Fibroblast of lung (primary cell): Measurements from ENCODE around the gene MEX3A. TPM values are rescaled to one million over a fixed set of nuclear protein-coding genes. Genes with fewer than 3 reads are reported as not detected.

Source experiments
- DNase-seq, 2 donors: peaks; one replicate each; pipeline versions ENCODE4 v3.0.0 to v3.0.0-alpha.2; 2010; ENCODE audit warnings: low read depth in 2 of 2
- H2AFZ ChIP-seq: 2 replicates; pipeline ENCODE4 v1.5.1; 2012; ENCODE audit warnings: low read length, control low read depth, inconsistent platforms
- H3K27ac ChIP-seq: 2 replicates; pipeline ENCODE4 v1.5.1; 2011; ENCODE audit warnings: low read length, control low read depth; ENCODE audit not compliant: insufficient read depth
- H3K27me3 ChIP-seq: 2 replicates; pipeline ENCODE4 v1.5.1; 2011; ENCODE audit warnings: mild to moderate bottlenecking, low read length; ENCODE audit not compliant: control insufficient read depth, insufficient read depth
- H3K36me3 ChIP-seq: 2 replicates; pipeline ENCODE4 v1.5.1; 2011; ENCODE audit warnings: low read length; ENCODE audit not compliant: control insufficient read depth, insufficient read depth
- H3K4me1 ChIP-seq: 2 replicates; pipeline ENCODE4 v1.5.1; 2011; ENCODE audit warnings: low read length; ENCODE audit not compliant: control insufficient read depth, insufficient read depth; ENCODE audit errors: extremely low read depth
- H3K4me2 ChIP-seq: 2 replicates; pipeline ENCODE4 v1.5.1; 2011; ENCODE audit warnings: low read length, control low read depth; ENCODE audit not compliant: insufficient read depth; ENCODE audit errors: extremely low read depth
- H3K4me3 ChIP-seq, 4 experiments: fragments of 200-600 bp in 1 of 4; sonication (generic) in 1 of 4; replicated peaks in 1 of 4; 2 replicates each; pipeline ENCODE4 v1.5.1; 2011 to 2016; ENCODE audit warnings: low read length in 4 of 4, low read depth in 3 of 4, mild to moderate bottlenecking in 3 of 4, control low read depth in 2 of 4, inconsistent platforms in 1 of 4, mixed read lengths in 1 of 4; ENCODE audit not compliant: insufficient read depth in 1 of 4; ENCODE audit errors: control extremely low read depth in 1 of 4
- H3K79me2 ChIP-seq: 2 replicates; pipeline ENCODE4 v1.5.1; 2012; ENCODE audit warnings: mild to moderate bottlenecking, low read length, inconsistent platforms; ENCODE audit not compliant: control insufficient read depth, insufficient read depth
- H3K9ac ChIP-seq: 2 replicates; pipeline ENCODE4 v1.5.1; 2011; ENCODE audit warnings: mild to moderate bottlenecking, low read length, control low read depth; ENCODE audit not compliant: insufficient read depth
- H3K9me3 ChIP-seq: 2 replicates; pipeline ENCODE4 v1.5.1; 2012; ENCODE audit warnings: low read depth, low read length; ENCODE audit not compliant: control insufficient read depth, insufficient read depth
- H4K20me1 ChIP-seq: 2 replicates; pipeline ENCODE4 v1.5.1; 2011; ENCODE audit warnings: low read length; ENCODE audit not compliant: control insufficient read depth, insufficient read depth; ENCODE audit errors: extremely low read depth
- CTCF ChIP-seq, 2 donors: IDR thresholded peaks in 1 of 2; conservative IDR thresholded peaks in 1 of 2; 1 replicate in 1 of 2; 2 replicates in 1 of 2; pipeline ENCODE4 v1.5.1; 2011 to 2012; ENCODE audit warnings: low read length in 2 of 2, control low read depth in 1 of 2, inconsistent platforms in 1 of 2, low read depth in 1 of 2, mild to moderate bottlenecking in 1 of 2
- EZH2 ChIP-seq: IDR thresholded peaks from 2 replicates; pipeline ENCODE4 v1.5.1; 2012; ENCODE audit warnings: low read length, control low read depth, mild to moderate bottlenecking; ENCODE audit errors: missing control alignments
- polyA plus RNA-seq, 2 donors: library from polyadenylated mRNA; depleted of rRNA in 1 of 2; stranded (reverse) in 1 of 2; unstranded in 1 of 2; fragments of >200 nt; gene quantifications; 2 replicates each; pipeline ENCODE4 v1.2.1, GENCODE V29; 2011 to 2012; ENCODE audit warnings: missing spikeins in 1 of 2
- total RNA-seq: library from RNA; depleted of rRNA; stranded (reverse); fragments of >200 nt; gene quantifications from 2 replicates; pipeline ENCODE4 v1.2.1, GENCODE V29; 2014

The MEX3A gene
- total and polyA plus RNA-seq, 2 donors (not counting 1 experiment from before 2014, with no cell fraction given): 0.96 to 1.7 TPM

GRCh38 chr1:156024801-156025200, 57.5 kb downstream of the MEX3A start:
- no peaks in the 10 kb centered on the region for H3K27me3 ChIP-seq
- no peak overlapping the region for H3K27ac ChIP-seq
- no peak overlapping the region for H2AFZ ChIP-seq
- no peak for DNase-seq
- H3K79me2 ChIP-seq: peaks cover 9% of the 10 kb centered on the region
- no peak for TF ChIP-seq CTCF (conservative IDR thresholded peaks at IDR 0.05 in 1 of 2, IDR thresholded peaks at IDR 0.05 in 1 of 2; ENCODE audit: low read depth in 1 of 2, low read length in 2 of 2)
- no peak for TF ChIP-seq EZH2
- H3K4me3 ChIP-seq: no peak overlapping the region
- H3K4me2 ChIP-seq: no peak overlapping the region
- H4K20me1 ChIP-seq: no peaks in the 10 kb centered on the region
- no peak overlapping the region for H3K9ac ChIP-seq
- H3K9me3 ChIP-seq: no peaks in the 10 kb centered on the region
- H3K4me1 ChIP-seq: no peaks in the 10 kb centered on the region
- H3K36me3 ChIP-seq: no peaks in the 10 kb centered on the region

Other genes starting within 250 kb of the MEX3A start
- 22.1 and 30.9 TPM in 2 replicates for gene GON4L, start 225.3 kb downstream of the MEX3A start, total RNA-seq
- gene GON4L, start 225.3 kb downstream of the MEX3A start, polyA plus RNA-seq: 20.2 and 20.3 TPM in 2 replicates
- gene SYT11, start 222.9 kb downstream of the MEX3A start, total RNA-seq: 30.3 and 71.3 TPM in 2 replicates
- 36.8 and 53.7 TPM in 2 replicates for gene SYT11, start 222.9 kb downstream of the MEX3A start, polyA plus RNA-seq
- 25.2 and 33.4 TPM in 2 replicates for gene RIT1, start 171.1 kb downstream of the MEX3A start, total RNA-seq
- gene RIT1, start 171.1 kb downstream of the MEX3A start, polyA plus RNA-seq: 51.0 and 56.8 TPM in 2 replicates
- gene KHDC4, start 148.1 kb downstream of the MEX3A start, total RNA-seq: 18.2 and 24.6 TPM in 2 replicates
- 19.5 and 25.4 TPM in 2 replicates for gene KHDC4, start 148.1 kb downstream of the MEX3A start, polyA plus RNA-seq
- not detected in 2 replicates for gene RXFP4, start 140.8 kb downstream of the MEX3A start, total RNA-seq
- gene RXFP4, start 140.8 kb downstream of the MEX3A start, polyA plus RNA-seq: not detected in 2 replicates
- gene ARHGEF2, start 103.9 kb downstream of the MEX3A start, total RNA-seq: 208 and 276 TPM in 2 replicates
- gene ARHGEF2, start 103.9 kb downstream of the MEX3A start, polyA plus RNA-seq: 93.9 and 103 TPM in 2 replicates
- gene SSR2, start 61.5 kb downstream of the MEX3A start, total RNA-seq: 304 and 455 TPM in 2 replicates
- gene SSR2, start 61.5 kb downstream of the MEX3A start, polyA plus RNA-seq: 673 and 941 TPM in 2 replicates
- gene UBQLN4, start 28.7 kb downstream of the MEX3A start, total RNA-seq: 8.7 and 11.1 TPM in 2 replicates
- gene UBQLN4, start 28.7 kb downstream of the MEX3A start, polyA plus RNA-seq: 12.5 and 26.0 TPM in 2 replicates
- 75.0 and 84.7 TPM in 2 replicates for gene LAMTOR2, start 27.7 kb downstream of the MEX3A start, total RNA-seq
- 56.3 and 59.0 TPM in 2 replicates for gene LAMTOR2, start 27.7 kb downstream of the MEX3A start, polyA plus RNA-seq
- gene RAB25, start 21.3 kb downstream of the MEX3A start, total RNA-seq: not detected in 2 replicates
- not detected in 2 replicates for gene RAB25, start 21.3 kb downstream of the MEX3A start, polyA plus RNA-seq
- 780 and 1,150 TPM in 2 replicates for gene LMNA, start 32.2 kb upstream of the MEX3A start, total RNA-seq
- gene LMNA, start 32.2 kb upstream of the MEX3A start, polyA plus RNA-seq: 613 and 813 TPM in 2 replicates
- 0.77 and 0.99 TPM in 2 replicates for gene SEMA4A, start 71.1 kb upstream of the MEX3A start, total RNA-seq
- gene SEMA4A, start 71.1 kb upstream of the MEX3A start, polyA plus RNA-seq: 0.24 and 0.27 TPM in 2 replicates
- gene SLC25A44, start 111.6 kb upstream of the MEX3A start, total RNA-seq: 5.4 and 8.4 TPM in 2 replicates
- 32.1 and 35.4 TPM in 2 replicates for gene SLC25A44, start 111.6 kb upstream of the MEX3A start, polyA plus RNA-seq
- gene PMF1, start 130.5 kb upstream of the MEX3A start, total RNA-seq: 21.6 and 24.1 TPM in 2 replicates
- gene PMF1, start 130.5 kb upstream of the MEX3A start, polyA plus RNA-seq: 46.8 and 57.6 TPM in 2 replicates
- 0.26 and 0.50 TPM in 2 replicates for gene BGLAP, start 159.7 kb upstream of the MEX3A start, total RNA-seq
- gene BGLAP, start 159.7 kb upstream of the MEX3A start, polyA plus RNA-seq: 0.12 and 0.34 TPM in 2 replicates
- gene PAQR6, start 165.6 kb upstream of the MEX3A start, total RNA-seq: 0.26 and 0.33 TPM in 2 replicates
- 0.05 and 0.17 TPM in 2 replicates for gene PAQR6, start 165.6 kb upstream of the MEX3A start, polyA plus RNA-seq
- gene SMG5, start 200.4 kb upstream of the MEX3A start, total RNA-seq: 47.3 and 65.9 TPM in 2 replicates
- 18.6 and 21.6 TPM in 2 replicates for gene SMG5, start 200.4 kb upstream of the MEX3A start, polyA plus RNA-seq
- 2.8 and 3.6 TPM in 2 replicates for gene TMEM79, start 201.9 kb upstream of the MEX3A start, total RNA-seq
- gene TMEM79, start 201.9 kb upstream of the MEX3A start, polyA plus RNA-seq: 1.1 and 1.5 TPM in 2 replicates
- 71.9 and 93.5 TPM in 2 replicates for gene GLMP, start 213.2 kb upstream of the MEX3A start, total RNA-seq
- gene GLMP, start 213.2 kb upstream of the MEX3A start, polyA plus RNA-seq: 40.4 and 46.3 TPM in 2 replicates
- not detected in 2 replicates for gene VHLL, start 216.8 kb upstream of the MEX3A start, total RNA-seq
- gene VHLL, start 216.8 kb upstream of the MEX3A start, polyA plus RNA-seq: not detected in 2 replicates